ENCODE data around the gene CHST10.

GRCh38 chr2:100437751-100438150, 20.3 kb upstream of the CHST10 start:
- TF ChIP-seq NR2C2 (CRISPR knock-in tag; IDR thresholded peaks at IDR 0.05) (no peak), IRF2 (CRISPR knock-in tag; IDR thresholded peaks at IDR 0.05; ENCODE audit: borderline replicate concordance, low read depth) (no peak), ELF4 (CRISPR knock-in tag; IDR thresholded peaks at IDR 0.05; ENCODE audit: low read depth) (no peak)
- TF ChIP-seq, protein P1, sequence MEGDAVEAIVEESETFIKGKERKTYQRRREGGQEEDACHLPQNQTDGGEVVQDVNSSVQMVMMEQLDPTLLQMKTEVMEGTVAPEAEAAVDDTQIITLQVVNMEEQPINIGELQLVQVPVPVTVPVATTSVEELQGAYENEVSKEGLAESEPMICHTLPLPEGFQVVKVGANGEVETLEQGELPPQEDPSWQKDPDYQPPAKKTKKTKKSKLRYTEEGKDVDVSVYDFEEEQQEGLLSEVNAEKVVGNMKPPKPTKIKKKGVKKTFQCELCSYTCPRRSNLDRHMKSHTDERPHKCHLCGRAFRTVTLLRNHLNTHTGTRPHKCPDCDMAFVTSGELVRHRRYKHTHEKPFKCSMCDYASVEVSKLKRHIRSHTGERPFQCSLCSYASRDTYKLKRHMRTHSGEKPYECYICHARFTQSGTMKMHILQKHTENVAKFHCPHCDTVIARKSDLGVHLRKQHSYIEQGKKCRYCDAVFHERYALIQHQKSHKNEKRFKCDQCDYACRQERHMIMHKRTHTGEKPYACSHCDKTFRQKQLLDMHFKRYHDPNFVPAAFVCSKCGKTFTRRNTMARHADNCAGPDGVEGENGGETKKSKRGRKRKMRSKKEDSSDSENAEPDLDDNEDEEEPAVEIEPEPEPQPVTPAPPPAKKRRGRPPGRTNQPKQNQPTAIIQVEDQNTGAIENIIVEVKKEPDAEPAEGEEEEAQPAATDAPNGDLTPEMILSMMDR (IDR thresholded peaks at IDR 0.05) = no peak

Measured in WTC11 (cell line).